HG03066 (cell line): ENCODE data around the gene RAB11FIP3.
A peak's percentile ranks its signal among the peaks of the same experiment; 100 is the strongest.

ENCODE experiments used
- ATAC-seq: cut with Tn5 transposase; IDR thresholded peaks from one replicate; pipeline ENCODE4 v1.9.1; 2021; ENCODE audit warnings: low read depth; ENCODE audit not compliant: unreplicated experiment

RAB11FIP3 gene

DNA sequence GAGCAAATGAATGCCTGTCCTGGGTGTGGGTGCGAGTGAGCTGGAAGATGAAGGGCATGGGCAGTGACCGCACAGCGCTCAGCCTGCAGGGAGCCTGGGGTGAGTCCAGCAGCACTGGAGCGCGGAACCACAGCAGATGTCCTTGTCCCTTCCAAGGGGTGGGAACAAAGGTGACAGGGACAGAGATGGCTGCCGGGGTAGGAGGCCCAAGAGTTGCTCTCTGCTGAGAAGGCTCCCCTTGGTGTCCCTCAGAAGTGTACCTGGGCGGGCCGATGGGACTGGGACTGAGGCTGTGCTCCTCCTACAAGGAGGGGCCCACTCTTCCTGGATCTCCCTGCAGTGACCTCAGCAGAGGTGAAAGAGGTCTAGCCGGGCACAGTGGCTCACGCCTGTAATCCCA, 36.1 kb upstream of the RAB11FIP3 start:
- ATAC-seq = no peak

DNA sequence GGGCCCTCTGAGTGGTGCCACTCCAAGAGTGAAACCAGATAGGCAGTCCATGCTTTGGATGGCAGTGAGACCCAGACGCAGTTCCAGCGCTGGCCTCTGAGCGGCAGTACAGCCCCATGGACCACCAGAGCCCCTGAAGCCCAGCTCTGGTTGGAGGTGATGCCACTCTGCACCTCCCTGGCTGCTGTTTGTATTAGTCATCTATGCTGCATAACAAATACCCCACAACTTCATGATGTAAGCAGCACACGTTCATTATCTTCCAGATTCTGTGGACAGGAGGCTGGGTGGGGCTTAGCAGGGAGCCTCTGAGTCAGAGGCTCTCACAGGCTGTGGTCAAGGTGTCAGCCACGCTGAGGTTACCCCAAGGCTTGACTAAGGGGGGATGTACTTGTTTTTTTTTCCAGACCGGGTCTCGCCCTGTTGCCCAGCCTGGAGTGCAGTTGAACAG, 33.5 kb upstream of the RAB11FIP3 start:
- no peak for ATAC-seq

DNA sequence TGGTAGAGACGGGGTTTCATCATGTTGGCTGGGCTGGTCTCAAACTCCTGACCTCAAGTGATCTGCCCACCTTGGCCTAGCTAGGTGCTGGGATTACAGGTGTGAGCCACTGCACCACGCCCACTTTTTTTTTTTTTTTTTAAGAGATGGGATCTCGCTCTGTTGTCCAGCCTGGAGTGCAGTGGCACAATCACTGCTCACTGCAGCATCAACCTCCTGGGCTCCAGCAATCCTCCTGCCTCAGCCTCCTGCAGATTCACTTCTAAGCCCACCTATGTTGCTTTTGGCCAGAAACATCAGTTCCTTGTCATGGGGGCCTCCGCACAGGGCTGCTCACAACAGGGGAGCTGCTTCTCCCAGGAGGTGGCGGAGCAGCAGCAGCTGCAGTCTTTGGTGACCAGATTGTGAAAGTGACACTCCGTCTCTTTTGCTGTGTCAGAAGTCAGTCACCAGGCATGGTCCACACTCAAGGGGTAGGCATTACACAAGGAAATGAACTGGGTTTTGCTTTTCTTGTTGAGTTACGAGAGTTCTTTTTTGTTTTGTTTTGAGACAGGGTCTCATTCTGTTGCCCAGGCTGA, 32.9 kb upstream of the RAB11FIP3 start:
- ATAC-seq = no peak

DNA sequence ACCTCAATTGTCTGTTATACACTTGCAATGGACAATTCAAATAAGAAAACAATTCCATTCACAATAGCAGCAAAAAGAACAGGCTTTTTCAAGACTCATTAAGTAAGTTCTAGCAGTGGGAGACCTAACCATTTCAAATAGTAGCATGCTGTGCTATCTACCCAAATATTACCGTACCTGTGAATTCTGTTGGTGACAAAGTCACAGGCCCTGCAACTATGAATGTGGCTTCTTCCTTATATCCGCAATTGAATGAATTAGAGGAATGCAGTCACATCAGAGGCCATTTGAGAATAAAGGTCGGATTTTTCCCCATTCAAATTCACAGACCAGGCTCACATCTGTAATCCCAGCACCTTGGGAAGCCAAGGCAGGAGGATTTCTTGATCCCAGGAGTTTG, 29.2 kb upstream of the RAB11FIP3 start:
- ATAC-seq = no peak

DNA sequence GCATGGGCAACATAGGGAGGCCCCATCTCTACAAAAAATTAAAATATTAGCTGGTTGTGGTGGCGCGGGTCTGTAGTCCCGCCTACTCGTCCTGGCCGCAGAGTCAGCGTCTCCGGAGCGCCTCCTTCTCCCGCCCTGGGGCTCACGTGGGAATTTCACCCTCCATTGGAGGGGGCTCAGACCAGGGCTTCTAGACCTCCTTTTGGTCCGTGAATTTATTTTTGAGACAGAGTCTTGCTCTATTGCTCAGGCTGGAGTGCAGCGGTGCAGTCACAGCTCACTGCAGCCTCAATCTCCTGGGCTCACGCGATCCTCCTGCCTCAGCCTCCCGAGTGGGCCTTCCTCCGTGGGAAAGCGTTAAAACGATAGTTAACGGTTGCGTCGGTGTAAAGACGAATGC, 28.8 kb upstream of the RAB11FIP3 start:
- no peak for ATAC-seq

DNA sequence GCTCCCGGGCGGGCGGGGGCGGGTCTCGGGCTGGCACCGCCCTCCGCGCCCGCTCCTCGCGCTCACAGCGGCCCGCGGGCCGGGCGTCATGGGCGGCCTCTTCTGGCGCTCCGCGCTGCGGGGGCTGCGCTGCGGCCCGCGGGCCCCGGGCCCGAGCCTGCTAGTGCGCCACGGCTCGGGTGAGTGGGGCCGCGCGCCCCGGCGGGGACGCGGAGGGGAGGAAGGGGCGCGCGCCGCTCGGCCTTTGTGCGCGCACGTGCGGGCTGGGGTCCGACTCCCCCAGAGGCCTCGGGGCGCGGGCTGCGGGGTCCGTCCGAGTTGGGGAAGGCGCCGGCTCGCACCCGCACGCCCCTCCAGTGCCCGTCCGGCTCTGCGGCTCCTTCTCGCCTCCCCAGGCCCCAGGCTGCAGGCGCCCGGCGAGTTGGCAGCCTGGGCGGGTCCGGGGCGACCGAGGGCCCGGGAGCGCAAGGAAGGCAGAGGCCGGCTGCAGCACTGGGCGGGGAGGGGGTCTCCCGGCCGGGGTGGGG, 28.3 kb upstream of the RAB11FIP3 start, which contains the start of gene NME4:
TSS of gene NME4 (plus strand) at position 65 of the 527 bp plus-strand sequence. CDS start at position 89, 24 bp downstream.
- no peak for ATAC-seq

DNA sequence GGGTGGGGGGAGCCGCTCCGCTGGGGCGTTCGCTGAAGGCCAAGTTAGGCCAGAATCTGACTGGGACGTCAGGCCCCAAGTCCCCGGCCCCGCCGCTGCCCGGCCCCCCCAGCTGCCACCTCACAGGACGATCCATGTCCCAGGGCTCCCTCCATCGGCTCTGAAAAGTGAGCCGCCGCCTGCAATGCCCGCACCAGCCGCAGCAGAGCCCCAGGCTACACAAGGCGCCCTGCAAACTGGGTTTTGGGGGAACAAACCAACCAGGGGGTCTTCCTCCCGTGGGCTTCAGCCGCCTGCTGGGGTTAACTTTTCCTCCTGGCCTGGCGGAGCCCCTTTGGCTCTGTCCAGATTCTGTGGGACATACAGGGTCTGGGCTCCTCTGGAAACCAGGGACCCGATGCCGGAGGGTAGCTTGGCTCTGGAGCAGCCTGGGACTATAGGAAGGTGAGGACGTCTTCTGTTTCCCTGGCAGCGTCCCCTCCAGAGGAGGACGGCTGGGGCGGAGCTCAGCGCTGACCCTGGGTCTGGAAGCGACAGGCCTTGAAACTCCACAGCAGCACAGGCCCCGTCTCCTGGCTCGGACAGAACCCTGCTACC, 27.6 kb upstream of the RAB11FIP3 start:
- no peak for ATAC-seq

DNA sequence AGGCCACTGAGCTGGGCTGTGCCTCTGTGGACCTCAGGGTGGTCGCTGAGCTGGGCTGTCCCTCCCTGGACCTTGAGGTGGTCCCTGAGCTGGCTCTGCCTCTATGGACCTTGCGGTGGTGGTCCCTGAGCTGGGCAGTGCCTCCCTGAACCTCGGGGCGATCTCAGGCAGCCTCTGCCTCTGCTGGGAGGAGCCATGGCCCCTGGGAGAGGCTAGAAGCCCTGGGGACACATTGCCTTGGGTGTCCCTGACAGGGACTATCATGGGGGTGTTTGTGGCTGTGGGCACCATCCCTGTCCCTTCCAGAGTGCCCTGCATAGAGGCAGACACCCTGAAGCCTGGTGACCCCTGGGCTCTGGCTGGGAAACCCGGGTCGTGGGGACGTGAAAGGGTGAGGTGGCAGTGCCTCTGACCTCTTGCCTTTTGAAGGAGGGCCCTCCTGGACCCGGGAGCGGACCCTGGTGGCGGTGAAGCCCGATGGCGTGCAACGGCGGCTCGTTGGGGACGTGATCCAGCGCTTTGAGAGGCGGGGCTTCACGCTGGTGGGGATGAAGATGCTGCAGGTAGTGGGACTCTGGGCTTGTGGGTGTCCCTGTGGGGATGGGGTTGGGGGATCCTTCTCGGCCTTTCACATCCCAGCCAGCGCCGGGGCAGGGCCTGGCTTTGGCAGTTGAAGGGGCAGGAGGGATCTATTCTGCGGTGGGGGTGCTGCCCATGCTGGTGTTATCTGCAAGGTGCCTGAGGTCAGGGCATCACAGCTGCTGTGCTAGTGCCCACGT, 26.7 kb upstream of the RAB11FIP3 start:
- no peak for ATAC-seq

DNA sequence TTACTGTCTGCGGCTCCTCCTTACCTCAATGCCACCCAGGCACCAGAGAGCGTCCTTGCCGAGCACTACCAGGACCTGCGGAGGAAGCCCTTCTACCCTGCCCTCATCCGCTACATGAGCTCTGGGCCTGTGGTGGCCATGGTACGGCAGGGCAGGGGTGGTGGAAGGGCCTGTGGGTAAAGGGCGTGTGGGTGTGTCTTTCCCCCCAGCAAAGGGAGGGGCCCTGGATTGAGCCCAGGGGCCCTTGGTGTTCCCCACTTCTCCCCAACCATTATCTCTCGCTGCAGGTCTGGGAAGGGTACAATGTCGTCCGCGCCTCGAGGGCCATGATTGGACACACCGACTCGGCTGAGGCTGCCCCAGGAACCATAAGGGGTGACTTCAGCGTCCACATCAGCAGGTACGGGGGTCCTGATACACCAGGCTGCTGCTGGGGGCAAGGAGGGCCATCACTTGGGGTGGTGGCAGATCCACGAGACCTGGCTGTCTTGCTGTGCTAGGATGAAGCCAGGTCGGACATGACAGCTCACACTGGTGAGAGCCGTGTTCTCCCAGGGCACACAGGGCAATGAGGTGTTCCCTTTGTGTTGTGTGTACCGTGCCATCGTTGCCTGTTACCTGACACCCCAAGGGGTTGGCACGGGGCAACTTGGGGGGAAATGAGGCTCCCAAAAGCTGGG, 26.0 kb upstream of the RAB11FIP3 start:
- ATAC-seq = no peak

DNA sequence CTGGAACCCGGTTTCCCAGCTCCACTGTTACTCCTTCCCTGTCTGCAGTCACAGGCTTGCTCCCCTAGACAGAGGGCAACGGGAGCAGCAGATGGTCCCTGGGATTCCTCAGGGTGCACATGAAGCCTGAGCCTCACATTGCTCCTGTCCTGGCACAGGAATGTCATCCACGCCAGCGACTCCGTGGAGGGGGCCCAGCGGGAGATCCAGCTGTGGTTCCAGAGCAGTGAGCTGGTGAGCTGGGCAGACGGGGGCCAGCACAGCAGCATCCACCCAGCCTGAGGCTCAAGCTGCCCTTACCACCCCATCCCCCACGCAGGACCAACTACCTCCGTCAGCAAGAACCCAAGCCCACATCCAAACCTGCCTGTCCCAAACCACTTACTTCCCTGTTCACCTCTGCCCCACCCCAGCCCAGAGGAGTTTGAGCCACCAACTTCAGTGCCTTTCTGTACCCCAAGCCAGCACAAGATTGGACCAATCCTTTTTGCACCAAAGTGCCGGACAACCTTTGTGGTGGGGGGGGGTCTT, 25.3 kb upstream of the RAB11FIP3 start:
- ATAC-seq = no peak

DNA sequence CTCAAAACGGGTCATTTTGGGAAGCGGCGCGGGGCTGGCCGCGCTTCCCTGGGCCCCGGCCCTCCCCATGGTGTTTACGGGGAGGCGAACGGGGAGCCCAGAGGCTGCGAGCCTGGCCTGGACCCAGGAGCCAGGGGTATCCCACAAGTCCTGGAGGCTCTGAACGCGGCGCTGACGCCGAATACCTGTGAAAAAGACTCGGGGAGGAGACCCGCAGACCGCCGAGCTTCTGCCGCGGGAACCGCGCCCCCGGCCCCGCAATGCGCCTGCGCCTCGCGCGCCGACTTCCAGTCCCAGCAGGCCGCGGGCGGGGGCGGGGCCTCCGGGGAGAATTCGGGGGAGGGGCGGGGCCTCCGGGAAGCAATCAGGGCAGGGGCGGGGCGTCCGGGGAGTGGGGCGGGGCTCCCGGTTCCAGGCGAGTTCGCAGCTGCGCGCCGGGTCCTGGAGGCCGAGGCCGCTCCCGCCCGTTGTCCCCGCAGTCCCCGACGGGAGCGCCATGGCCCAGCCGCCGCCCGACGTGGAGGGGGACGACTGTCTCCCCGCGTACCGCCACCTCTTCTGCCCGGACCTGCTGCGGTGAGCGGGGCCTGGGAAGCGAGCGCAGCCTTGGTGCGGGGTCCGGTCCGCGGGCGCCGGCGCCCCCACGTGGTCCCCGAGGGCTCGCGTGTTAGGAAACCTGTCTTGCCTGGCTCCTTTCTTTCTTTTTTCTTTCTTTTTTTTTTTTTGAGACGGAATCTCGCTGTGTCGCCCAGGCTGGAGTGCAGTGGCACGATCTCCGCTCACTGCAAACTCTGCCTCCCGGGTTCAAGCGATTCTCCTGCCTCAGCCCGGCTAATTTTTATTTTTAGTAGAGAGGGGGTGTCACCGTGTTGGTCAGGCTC, 23.7 kb upstream of the RAB11FIP3 start, which contains the start of gene DECR2:
TSS of gene DECR2 (plus strand) at position 418 of the 881 bp plus-strand sequence. CDS start at position 497, 79 bp downstream.
- peak; percentile 51 for ATAC-seq

DNA sequence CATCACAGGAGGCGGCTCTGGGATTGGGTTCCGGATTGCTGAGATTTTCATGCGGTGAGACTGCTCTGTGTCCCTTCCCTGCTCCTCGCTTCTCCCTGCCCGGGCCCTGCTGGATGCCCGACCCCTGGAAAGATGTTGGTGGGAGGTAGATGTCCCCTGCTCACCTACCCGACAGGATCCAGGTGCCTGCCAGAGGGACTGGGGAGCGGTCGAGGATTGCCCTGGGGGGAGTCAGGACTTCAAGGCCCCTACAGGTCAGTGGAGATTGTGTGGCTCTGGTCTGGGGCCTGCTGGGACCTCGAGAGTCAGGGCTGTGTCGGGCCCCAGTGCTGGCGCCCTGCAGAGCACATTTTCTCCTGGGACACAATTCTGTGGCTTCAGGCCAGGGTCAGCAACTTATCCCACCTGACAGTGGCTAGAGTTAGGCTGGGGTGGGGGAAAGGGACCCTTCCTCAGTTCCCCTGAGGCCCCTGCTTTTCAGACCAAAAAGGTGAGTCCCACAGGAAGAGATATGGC, 20.4 kb upstream of the RAB11FIP3 start:
- no peak for ATAC-seq

DNA sequence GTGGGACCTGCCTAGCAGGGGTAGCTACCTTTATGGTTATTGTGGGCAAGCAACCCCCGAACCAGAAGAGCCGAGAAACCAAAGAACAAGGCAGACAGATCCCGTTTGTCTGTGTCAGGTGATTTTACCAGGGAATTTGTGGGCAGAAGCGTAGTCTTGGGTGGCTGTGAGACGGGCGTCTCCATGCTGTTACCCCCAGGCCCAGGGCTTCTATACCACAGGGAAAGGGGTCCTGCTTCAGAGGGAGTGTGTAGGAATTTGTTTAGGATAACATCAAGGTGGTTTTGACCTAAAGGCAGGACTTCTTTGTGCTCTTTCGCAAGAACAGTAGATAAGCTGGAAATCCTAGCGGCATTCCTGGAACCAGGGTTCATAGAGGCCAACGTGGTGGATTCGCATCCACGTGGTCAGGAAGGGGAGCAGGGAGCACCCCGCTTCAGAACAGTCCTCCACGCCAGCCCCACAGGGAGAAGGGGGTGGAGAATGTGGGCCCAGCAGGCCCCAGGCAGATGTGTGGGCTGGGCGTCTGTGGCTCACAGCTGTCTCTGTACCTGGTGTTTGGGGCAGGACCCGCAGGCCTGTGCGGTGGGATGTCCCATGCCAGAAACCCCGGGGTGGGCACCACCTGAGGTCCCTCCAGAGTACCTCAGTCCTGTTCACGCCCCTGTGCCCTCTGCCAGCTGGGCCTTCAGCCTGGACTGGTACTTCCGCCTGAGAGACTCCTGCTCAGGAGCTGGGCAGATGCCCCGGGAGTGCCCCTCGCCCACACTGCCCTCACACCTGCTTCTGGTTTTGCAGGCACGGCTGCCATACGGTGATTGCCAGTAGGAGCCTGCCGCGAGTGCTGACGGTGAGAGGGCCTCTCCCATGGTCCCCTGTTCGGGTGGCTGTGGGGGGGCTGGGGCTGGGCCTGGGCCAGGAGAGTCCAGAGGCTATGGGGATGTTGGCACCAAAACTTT, 19.6 kb upstream of the RAB11FIP3 start:
- ATAC-seq = no peak

DNA sequence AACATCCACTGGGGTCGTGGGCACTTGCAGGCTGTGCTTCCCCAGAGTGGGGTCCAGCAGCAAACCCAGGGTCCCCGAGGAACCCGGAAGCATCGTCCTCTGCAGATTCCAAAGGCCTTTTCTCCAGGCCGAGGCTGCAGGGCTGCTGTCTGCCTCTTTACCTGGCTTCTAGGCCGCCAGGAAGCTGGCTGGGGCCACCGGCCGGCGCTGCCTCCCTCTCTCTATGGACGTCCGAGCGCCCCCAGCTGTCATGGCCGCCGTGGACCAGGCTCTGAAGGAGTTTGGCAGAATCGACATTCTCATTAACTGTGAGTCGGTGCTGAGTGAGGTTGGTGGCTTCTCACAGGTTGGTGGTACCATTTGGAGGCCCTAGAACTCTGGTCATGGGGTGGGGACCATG, 18.2 kb upstream of the RAB11FIP3 start:
- no peak for ATAC-seq

DNA sequence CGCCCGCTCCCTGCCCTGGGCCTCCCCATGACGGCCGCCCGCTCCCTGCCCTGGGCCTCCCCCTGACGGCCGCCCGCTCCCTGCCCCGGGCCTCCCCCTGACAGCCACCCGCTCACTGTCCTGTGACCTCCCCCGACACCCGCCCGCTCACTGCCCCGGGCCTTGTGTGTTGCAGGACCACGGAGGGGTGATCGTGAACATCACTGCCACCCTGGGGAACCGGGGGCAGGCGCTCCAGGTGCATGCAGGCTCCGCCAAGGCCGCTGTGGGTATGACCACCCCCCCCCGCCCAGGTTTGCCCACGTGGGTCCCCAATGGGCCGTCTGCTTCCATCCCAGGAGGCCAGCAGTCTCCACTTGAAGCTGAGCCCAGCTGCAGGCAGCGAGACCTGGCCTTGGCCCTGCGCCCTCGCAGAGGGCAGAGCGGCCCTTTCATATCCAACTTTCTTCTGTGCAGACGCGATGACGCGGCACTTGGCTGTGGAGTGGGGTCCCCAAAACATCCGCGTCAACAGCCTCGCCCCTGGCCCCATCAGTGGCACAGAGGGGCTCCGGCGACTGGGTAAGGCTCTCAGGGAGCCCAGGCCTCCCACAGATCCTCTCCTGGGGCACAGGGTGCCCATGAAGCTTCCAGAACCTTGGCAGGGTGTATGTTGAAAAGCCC, 14.8 kb upstream of the RAB11FIP3 start:
- ATAC-seq = no peak

DNA sequence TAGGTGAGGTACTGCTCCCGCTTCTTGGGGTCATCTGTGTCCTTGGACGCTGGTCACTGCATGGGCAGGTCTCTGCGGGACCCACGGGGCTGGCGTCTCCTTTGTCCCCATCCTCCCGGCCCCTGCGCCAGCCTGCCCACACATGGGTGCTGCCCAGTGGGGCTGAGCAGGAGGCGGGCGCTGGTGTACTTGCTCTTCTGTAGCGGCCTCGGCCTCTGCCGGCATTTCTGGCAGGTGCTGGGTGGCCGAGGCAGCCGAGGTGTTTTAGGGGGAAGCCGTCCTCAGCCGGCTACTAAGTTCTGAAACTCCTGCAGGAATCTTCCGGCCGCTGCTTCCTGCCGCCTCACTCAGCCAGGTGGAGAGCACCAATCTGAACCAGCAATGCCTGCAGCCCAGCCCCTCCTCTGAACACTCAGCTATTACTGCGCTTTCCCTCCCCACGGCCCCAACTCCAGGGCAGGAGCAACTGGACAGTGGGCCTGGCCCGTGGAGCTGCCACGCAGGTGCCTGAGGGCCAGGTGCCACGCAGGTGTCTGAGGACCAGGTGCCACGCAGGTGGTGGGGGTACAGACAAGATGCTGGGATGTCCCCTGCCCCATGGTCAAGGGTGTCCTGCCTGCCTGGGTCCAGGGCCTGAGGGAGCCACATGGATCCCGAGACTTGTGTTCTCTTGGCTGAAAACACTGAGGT, 13.7 kb upstream of the RAB11FIP3 start:
- no peak for ATAC-seq
